OCI-LY7 (cell line): Measurements from ENCODE around the gene ZBTB8OS.

Experiments used
- CTCF ChIP-seq: fragments of 200-600 bp; sonication (generic); conservative IDR thresholded peaks from 2 replicates; pipeline ENCODE4 v1.5.1; 2014; ENCODE audit warnings: mild to moderate bottlenecking, antibody characterized with exemption, low read length, moderate library complexity, mixed read lengths
- EZH2phosphoT487 ChIP-seq: fragments of 200-600 bp; sonication (generic); IDR thresholded peaks from 2 replicates; pipeline ENCODE4 v1.6.1; 2018; ENCODE audit warnings: low read depth, borderline replicate concordance, mild to moderate bottlenecking, mixed run types, antibody characterized with exemption, low read length, moderate library complexity, mixed read lengths

DNA sequence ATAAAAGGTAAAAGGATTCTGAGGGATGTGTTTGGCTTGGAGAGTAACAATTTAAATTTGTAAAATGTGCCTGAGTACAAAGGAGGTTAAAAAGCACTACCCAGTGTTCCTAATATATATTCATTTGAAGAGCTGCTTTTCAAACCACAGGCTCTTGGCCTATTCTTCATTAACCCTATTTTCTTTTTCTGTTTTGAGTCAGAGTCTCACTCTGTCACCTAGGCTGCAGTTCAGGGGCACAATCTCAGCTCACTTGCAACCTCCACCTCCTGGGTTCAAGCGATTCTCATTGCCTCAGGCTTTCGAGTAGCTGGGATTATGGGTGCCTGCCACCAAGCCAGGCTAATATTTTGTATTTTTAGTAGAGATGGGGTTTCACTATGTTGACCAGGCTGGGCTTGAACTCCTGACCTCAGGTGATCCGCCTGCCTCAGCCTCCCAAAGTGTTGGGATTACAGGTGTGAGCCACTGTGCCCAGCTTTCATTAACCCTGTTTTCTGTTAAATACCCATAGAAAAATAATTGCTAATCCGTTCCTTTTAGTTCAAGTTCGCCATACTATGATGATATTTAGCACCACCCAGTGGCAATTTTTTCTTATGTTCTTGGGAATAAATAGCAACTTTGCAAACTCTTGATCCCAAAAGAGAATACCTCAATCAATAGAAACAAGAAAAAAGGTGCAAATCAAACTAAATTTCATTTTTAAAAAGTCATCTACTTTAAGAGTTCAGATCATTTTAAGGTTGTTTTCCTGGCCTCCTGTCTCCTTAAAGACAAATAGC lies 30.5 kb downstream of the ZBTB8OS start:
- TF ChIP-seq CTCF (peak; percentile 65), EZH2phosphoT487 (no peak)
